HG03175 (cell line): ENCODE data around the gene PCDHB8.
"Not testable (repeated sequence)": the region's sequence is repeated elsewhere in the genome, so short reads cannot be mapped to it uniquely, and the experiment has no call there.

ENCODE experiments used
- ATAC-seq: cut with Tn5 transposase; IDR thresholded peaks from one replicate; pipeline ENCODE4 v1.9.1; 2021; ENCODE audit warnings: mild to moderate bottlenecking, moderate library complexity; ENCODE audit not compliant: unreplicated experiment

PCDHB8 gene

DNA sequence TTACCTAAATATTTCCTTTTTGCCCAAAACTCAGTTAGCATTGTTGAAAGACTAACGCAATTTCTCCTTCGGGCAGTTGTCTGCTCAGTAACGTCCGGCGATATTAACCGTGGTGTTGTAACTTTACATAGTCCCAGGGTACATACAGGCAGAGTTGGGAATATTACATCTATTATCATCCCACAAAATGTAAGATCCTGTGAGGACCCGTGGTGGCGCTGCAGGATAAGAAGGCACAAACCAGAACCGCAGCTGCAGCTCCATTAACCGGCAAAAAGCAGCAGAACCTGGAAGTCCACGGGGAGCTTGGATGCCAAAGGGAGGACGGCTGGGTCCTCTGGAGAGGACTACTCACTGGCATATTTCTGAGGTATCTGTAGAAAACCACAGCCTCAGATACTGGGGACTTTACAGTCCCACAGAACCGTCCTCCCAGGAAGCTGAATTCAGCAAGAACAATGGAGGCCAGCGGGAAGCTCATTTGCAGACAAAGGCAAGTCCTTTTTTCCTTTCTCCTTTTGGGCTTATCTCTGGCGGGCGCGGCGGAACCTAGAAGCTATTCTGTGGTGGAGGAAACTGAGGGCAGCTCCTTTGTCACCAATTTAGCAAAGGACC is at the start of gene PCDHB8:
PCDHB8 (plus strand) TSS at position 214 of the 615 bp plus-strand sequence; CDS start at position 459, 245 bp downstream.
- not testable (repeated sequence) for ATAC-seq

- ATAC-seq = no peak
Measured at GRCh38 chr5:141135030-141135717, 42.4 kb upstream of the PCDHB8 start, which contains the start of gene PCDHB5. Gene PCDHB5, plus strand, starts transcription at chr5:141135206. Its CDS starts 229 bp downstream, at chr5:141135435.

- no peak for ATAC-seq
Measured at GRCh38 chr5:141135718-141136266, 41.8 kb upstream of the PCDHB8 start.

- not testable (repeated sequence) for ATAC-seq
Measured at GRCh38 chr5:141137346-141137745, 40.2 kb upstream of the PCDHB8 start.

DNA sequence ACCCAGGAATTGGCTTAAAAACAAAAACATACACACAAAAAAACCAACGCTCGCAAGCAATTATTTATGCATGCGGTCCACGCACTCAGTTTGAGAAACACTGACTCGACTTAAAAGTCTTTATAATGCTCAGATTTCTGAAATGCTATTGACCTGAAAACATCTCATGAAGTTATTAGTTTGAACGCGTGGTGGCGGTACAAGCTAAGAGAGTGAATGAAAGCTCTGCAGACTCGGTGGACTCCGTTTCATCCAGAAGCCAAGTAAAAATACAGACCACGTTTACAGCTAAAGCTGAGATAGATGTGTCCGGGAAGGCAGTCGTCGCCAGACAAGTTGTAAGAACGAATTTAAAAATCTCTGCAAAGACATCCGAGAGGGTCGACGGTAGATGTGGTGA is 27.8 kb upstream of the PCDHB8 start, which contains the start of gene PCDHB6:
PCDHB6 (plus strand) TSS at position 246 of the 400 bp plus-strand sequence. CDS start 201 bp downstream, outside the sequence.
- no peak for ATAC-seq

DNA sequence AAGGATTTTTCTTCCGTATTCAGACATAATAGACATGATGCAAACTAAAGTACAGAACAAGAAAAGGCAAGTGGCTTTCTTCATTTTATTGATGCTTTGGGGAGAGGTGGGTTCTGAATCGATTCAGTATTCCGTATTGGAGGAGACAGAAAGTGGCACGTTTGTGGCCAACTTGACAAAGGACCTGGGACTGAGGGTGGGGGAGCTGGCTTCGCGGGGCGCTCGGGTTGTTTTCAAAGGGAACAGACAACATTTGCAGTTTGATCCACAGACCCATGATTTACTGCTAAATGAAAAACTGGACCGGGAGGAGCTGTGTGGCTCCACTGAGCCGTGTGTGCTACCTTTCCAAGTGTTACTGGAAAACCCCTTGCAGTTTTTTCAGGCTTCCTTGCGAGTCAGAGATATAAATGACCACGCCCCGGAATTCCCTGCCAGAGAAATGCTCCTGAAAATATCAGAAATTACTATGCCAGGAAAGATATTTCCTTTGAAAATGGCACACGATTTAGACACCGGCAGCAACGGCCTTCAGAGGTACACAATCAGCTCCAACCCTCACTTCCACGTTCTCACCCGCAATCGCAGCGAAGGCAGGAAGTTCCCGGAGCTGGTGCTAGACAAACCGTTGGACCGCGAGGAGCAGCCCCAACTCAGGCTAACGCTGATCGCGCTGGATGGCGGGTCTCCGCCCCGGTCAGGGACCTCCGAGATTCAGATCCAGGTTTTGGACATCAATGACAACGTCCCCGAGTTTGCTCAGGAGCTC is 27.2 kb upstream of the PCDHB8 start:
- ATAC-seq = no peak

DNA sequence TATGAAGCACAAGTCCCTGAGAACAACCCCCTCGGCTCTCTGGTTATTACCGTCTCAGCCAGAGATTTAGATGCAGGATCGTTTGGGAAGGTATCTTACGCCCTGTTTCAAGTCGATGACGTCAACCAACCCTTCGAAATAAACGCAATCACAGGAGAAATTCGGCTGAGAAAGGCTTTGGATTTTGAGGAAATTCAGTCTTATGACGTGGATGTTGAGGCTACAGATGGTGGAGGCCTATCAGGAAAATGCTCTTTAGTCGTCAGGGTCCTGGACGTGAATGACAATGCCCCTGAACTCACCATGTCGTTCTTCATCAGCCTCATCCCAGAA is 26.6 kb upstream of the PCDHB8 start:
- ATAC-seq = no peak

- not testable (repeated sequence) for ATAC-seq
Measured at GRCh38 chr5:141151632-141152031, 26.0 kb upstream of the PCDHB8 start.

- not testable (repeated sequence) for ATAC-seq
Measured at GRCh38 chr5:141152096-141152495, 25.5 kb upstream of the PCDHB8 start.

DNA sequence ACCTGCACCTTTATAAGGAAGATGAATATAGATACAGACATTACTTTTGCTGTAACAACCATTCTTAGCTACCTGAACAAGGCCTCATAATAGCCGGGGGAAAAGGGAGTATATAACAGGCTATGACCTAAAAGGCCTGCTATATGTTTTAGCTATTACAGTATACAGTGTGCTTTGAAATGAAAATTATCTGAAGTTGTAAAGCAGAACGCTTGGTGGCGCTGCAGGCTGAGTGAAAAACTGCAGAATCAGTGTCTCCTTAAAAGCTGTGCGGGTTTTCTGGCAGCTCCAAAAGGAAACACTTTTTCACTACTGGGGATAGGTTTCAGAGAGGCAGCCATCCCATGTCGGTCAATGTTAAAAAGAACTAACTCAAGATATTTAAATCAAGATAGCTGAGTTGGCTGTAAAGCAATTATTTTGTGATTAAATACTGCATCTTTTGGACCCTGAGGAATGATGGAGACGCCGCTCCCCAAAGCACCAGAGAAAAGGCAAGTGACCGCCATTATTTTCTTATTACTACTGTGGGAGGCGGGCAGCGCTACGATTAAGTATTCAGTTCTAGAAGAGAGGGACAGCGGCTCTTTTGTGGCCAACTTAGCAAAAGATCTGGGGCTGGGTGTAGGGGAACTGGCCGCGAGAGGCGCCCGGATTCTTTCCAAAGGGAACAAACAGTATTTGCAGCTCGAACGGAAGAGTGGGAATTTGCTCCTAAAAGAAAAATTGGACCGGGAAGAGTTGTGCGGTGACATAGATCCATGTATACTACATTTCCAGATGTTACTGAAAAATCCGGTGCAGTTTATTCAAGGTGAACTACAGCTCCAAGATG is 21.8 kb upstream of the PCDHB8 start:
- ATAC-seq = no peak

GRCh38 chr5:141157356-141157755 is 20.2 kb upstream of the PCDHB8 start:
- ATAC-seq = not testable (repeated sequence)

GRCh38 chr5:141157901-141158300 is 19.7 kb upstream of the PCDHB8 start:
- not testable (repeated sequence) for ATAC-seq

- ATAC-seq = no peak
Measured at GRCh38 chr5:141172381-141173204, 5.0 kb upstream of the PCDHB8 start, which contains the start of gene PCDHB7. Gene PCDHB7, plus strand, starts transcription at chr5:141172644. Its CDS starts 192 bp downstream, at chr5:141172836.

- not testable (repeated sequence) for ATAC-seq
Measured at GRCh38 chr5:141174291-141175104, 3.1 kb upstream of the PCDHB8 start.

DNA sequence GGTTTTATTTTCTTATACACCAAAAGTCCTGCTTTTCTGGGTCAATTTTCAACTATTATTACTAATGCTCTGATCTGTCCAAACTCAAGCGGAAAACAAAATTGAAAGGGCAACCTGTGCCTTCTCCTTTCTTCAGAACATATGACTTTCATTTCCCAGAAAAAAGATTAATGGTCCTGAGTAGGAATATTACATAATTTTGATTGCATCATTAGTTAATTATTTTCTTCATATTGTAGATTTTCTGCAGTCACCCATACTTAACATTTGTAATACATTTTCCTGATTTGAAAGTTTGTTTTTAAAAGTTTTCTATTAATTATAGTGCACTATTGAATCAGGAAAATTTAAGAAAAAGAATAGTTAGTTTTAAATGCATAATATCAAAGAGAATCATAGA is 1.7 kb upstream of the PCDHB8 start:
- no peak for ATAC-seq

- ATAC-seq = not testable (repeated sequence)
Measured at GRCh38 chr5:141179371-141179770, 1.8 kb downstream of the PCDHB8 start.

- ATAC-seq = not testable (repeated sequence)
Measured at GRCh38 chr5:141179876-141180275, 2.3 kb downstream of the PCDHB8 start.

GRCh38 chr5:141180313-141180712 is 2.7 kb downstream of the PCDHB8 start:
- no peak for ATAC-seq

GRCh38 chr5:141182248-141182647 is 4.7 kb downstream of the PCDHB8 start, which contains the start of gene PCDHB16:
Gene PCDHB16, plus strand, starts transcription at chr5:141182387. Its CDS starts 173 bp downstream, at chr5:141182560.
- no peak for ATAC-seq
